ENCODE results near the gene PTPN11.
"Not testable (repeated sequence)": the region's sequence is repeated elsewhere in the genome, so short reads cannot be mapped to it uniquely, and the experiment has no call there.

PTPN11 gene

DNA sequence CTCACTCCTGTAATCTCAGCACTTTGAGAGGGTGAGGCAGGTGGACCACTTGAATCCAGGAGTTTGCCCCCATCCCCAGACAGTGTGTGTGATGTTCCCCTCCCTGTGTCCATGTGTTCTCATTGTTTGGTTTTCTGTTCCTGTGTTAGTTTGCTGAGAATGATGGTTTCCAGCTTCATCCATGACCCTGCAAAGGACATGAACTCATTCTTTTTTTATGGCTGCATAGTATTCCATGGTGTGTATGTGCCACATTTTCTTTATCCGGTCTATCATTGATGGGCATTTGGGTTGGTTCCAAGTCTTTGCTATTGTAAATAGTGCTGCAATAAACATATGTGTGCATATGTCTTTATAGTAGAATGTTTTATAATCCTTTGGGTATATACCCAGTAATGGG lies 38.4 kb downstream of the PTPN11 start:
- not testable (repeated sequence) for DNase-seq

DNA sequence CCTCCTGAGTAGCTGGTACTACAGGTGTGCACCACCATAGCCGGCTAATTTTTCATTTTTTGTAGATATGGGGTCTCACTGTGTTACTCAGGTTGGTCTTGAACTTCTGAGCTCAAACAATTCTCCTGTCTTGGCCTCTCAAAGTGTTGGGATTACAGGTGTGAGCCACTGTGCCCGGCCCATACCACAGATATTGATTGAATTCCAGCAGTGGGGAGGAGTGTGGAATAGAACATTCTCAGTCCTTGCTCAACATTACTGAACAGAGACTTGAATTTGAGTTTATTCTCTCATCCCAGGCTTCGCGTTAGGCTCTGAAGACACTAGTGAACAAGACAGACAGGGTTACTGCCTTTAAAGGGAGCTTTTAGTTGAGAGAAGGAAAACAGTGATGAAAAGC lies 39.6 kb downstream of the PTPN11 start:
- no peak for DNase-seq

DNA sequence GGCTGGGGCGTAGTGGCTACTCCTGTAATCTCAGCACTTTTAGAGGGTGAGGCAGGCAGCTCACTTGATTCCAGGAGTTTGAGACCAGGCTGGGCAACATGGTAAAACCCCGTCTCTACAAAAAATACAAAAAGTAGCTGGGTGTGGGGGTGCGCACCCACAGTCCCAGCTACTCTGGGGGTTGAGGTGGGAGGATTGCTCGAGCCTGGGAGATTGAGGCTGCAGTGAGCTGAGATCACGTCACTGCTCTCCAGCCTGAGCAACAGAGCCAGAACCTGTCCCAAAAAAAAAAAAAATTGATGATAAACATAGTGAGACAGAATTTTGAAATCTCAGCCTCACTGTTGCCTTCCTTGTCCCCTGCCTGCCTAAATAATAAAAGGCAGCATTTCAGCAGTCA lies 40.0 kb downstream of the PTPN11 start:
- DNase-seq = no peak

DNA sequence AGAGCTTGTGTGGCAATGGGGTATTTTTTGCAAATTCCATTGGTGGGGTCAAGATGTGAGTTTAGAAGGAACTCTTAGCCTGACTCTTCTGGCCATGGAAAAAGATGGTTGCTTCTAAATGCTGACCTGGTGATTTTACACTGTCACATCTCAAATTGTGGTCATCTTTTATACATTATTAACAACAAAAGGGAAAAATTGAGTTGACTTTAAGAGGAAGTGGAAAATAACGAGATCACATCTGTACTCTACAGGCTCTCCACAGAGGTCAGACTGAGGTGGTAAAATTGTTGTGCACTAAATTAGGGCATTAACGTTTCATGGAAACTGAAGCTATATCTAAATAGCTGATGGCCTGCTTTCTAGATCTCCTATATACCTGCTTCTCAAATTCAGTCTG lies 44.7 kb downstream of the PTPN11 start:
- no peak for DNase-seq

DNA sequence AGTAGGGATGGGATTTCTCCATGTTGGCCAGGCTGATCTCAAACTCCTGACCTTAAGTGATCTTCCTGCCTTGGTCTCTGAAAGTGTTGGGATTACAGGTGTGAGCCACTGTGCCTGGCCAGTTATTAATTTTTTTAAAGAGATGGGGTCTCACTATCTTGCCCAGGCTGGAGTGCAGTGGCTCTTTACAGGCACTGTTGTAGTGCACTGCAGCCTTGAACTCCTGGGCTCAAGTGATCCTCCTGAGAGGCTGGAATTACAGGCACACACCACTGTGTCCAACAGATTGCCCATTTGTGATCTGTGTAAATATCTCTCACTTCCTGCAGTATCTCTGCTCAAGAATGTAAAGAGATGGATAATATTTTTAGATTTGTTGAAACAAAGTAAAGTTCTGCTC lies 45.9 kb downstream of the PTPN11 start:
- DNase-seq = no peak

DNA sequence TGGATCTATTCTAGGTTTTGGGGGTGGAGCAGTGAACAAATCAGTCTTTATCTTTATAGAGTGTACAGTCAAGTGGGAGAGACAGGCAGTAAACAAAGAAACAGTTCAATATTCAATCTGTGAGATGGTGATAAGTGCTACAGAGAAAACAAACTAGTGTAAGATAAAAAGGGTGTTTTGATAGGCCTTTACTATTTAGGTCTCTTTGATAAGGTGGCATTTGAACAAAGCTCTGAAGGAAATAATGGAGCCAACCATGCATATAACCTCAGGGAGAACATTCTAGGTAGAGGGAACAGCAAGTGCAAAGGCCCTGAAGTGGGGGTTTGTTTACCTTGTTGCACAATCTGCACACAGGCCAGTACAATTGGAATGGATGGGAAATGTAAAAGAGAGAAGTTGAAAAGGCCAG lies 47.3 kb downstream of the PTPN11 start:
- no peak for DNase-seq

DNA sequence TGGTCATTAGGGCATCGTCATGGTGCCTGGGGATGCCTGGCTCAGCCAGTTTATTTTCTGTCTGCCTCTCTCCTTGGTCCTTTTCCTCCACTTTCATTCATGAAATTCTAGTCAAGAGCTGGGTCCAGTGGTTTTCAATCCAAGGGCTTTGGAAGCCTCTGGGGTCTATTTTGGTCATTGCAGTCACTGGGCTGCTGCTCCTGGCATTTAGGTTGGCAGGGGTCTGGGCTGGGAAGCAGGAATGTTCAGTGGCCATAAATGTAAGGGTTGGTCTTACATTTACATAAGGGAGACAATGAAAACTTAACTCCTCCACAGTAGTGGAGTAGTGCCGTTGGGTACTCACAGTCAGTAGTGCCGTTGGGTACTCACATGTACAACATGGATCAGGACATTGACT lies 48.1 kb downstream of the PTPN11 start:
- no peak for DNase-seq

DNA sequence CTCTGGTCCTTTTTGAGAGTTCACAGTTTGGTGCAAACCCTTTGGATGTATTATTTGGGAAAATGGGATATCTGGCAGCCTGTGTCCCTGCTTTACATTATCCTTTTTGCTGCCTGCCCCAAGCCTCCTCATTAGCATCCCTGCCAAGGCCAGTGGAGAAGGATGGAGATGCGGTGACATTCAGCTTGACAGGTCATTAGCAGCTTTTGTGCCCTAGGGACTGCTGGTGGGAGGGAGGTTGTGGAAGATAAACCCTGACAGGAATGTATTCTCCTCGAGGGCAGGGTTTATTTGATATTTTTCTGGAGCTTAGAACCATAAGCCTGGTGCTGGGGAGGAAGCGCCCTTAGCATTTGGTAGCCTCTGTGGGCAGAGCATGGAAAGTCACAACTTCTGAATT lies 49.3 kb downstream of the PTPN11 start:
- no peak for DNase-seq

DNA sequence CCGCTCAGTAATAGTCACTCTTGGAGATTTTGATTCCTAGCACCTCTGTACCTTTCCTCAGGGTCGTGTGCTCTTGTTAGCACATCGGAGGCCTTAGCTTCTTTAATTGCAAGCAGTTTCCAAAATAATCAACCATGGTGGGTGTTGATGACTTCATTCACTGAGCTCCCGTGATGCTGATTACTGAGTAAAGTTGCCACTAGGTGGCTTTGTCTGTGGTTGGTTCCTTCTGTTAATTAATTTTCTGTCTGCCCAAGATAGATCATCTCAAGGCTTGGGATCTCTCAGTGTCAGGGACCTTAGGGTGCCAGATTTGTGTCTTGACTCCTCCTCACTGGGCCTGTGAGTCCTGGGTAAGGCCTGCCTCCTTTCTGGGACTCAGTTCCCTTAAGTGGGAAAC lies 54.3 kb downstream of the PTPN11 start:
- DNase-seq = peak; percentile 37

DNA sequence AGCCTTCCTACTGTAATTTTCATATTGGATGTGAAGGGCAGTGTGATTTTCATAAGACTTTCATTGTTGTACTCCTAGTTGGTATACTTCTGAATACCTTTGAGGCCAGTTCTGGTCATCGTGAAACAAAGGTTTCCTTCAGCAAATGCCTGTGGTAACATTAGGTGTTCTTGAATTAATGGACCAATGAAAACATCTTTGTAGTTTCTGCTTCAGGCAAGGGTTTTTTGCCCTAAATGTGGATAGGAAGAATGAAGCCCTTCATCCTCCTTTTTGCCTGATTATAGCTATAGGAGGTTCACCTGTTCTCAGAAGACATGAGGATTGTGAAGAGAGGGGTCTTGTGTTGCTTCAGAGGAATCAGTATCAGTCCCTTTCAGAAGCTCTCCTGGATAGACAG lies 60.7 kb downstream of the PTPN11 start:
- no peak for DNase-seq

DNA sequence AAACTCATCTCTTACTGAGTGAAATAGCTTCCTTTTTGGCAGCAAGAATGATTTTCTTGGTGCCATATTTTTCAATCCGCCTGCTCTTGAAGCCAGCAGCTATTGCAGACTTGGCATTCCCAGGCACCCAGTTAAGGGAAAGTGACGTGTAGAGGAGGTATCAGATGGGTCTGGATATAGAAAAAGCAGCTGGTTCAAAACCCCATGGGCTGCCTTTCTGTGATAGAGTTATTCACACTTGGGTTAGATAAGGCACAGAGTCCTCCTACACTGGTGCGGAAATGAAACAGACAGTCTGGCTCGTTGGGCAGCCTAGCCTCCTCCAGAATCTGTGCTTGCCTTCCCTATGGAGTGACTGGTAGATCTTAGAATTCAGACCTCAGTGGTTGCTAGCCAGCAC lies 62.2 kb downstream of the PTPN11 start:
- no peak for DNase-seq

DNA sequence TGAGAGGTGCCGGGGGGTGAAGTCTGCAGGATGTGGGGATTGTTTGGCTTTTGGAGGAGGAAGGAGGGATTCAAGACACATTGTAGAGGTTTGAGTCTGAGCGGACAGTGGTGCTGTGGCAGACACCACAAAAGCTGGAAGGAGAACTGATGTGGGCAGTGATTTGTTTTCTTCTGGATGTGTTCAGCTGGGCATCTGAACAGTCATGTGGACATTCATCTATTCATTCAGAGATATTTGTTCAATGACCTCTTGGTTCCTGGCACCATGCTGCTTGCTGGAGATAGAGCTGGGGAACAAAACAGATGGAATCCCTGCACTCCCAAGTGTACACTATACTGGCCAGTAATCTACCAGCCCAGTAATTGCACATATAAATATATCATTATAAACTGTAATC lies 64.0 kb downstream of the PTPN11 start:
- no peak for DNase-seq

DNA sequence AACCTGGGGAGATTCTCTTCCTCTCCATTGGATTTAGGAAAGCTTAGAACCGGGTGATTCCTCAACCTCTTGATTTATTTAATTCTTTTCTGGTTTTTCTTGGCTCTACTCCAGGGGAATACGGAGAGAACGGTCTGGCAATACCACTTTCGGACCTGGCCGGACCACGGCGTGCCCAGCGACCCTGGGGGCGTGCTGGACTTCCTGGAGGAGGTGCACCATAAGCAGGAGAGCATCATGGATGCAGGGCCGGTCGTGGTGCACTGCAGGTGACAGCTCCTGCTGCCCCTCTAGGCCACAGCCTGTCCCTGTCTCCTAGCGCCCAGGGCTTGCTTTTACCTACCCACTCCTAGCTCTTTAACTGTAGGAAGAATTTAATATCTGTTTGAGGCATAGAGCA lies 67.6 kb downstream of the PTPN11 start:
- DNase-seq = no peak

DNA sequence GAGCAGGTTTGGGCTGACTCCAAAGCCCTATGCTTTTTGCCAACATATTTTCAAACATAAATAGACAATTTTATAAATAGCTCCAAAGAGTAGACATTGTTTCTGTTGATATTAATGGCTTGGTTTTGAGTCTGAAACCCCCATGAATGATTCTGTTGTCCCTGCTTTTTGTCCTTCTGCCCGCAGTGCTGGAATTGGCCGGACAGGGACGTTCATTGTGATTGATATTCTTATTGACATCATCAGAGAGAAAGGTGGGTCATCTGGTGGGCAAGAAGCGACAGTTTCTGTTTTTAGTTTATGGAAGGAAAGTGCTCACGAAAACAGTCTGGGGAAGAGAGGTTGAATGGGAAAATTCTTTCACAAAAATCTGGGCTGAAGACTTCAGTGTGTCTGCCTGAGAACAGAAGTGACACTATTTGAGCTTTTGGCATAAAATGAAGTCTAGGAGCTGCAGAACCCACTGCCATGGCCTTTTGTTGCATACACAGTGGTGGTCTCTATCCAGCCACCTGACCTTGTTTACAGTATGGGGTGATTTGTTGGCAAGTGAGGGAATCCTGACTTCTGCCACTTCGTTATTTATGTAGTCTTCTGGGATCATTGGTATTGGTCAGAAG lies 69.6 kb downstream of the PTPN11 start:
- no peak for DNase-seq

DNA sequence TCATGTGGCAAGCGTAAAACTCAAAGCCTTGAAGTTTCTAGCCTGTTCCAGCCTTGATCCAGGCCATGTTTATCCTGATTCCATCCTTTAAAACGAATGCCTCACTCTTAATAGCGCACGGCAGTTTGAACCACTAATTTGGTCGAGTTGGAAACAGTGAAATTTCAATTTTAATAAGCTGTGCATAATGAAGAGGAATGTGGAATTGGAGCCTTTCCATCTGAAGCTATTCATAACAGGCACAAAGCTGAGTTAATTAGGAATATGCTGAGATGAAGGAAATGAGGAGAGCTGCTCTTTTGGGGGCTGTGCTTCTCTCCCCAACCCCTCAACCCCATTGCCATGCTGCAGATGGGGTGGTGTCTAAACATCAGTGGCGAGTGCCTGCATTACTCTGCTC lies 70.7 kb downstream of the PTPN11 start:
- DNase-seq = no peak

DNA sequence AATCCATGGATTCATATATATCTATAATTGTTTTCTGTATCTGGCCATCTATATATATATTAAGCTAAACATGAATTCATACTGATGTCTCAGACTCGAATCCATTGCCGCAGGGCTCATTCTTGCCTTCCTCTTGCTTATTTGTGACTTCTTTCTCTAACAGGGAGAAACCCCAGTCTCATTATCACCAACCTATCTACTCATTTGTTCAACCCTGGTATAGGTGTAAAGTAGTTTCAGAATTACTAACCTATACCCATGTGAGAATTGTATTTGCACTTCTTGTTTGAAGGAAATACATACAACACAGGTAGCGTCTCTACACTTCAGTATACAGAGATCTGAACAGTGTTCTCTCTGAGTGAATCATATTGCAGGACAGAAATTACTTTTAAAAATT lies 77.7 kb downstream of the PTPN11 start:
- DNase-seq = no peak

DNA sequence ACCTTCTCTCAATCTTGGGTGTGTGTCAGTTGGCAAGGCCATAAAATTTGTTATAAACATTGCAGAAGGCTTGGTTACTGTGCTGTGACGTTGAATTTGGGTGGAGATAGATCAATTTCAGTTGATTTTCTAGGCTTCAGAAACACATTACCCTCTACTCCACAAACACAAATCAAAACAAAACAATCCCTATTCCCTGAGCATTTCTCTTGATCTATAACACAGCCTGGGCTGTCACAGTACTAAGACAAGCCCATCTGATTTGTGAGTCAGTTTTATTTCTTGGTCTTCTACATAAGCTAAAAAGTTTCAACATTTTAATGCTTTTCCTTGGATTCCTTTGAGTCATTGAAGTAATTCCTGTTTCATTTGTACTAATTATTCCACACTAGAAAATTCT lies 79.8 kb downstream of the PTPN11 start:
- no peak for DNase-seq

DNA sequence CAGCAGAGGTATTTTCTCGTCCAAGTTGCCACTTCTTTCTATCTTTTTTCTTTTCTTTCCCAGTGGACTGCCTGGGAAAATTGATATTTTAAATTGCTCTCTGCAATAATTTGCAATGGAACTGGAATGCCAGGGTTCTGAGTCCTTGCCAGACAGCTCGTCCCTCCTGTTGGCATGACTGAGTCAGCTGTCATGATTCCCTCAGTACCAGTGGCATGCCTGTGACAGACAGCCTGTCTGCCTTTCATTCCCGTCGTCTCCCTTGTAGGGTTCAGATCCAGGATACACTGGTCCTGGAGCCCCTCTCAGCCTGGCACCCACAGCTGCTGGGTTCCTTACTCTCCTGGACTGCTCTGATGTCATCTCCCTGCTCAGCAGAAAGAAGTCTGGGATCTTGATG lies 84.8 kb downstream of the PTPN11 start:
- no peak for DNase-seq

DNA sequence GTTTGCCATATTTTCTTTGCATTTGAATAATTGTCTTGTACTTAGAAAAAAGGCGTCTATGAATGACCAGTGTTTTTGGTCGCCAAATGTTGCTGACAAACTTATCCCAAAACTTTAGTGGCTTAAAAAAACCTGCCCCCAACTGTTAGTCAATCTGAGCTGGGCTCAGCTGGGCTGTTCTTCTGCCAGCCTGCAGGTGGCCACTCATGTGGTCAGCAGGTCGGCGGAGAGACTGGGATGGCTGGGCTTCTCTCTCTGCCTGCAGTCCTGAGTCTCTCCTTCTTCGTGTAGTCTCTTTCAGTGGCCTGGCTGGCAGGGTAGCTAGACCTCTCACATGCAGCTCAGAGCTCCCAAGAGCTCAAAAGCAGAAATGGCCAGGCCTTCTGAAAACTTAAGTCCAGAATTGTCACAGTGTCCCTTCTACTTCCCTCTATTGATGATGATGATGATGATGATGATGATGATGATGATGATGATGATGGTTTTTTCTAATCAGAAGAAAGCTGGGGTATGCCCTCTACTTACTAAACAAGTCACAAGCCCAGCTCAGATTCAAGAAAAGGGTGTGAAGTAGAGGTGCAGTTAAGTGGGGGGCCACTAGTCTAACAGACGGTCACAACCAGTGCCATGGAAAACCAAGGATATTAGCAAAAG lies 87.9 kb downstream of the PTPN11 start:
- DNase-seq = no peak

DNA sequence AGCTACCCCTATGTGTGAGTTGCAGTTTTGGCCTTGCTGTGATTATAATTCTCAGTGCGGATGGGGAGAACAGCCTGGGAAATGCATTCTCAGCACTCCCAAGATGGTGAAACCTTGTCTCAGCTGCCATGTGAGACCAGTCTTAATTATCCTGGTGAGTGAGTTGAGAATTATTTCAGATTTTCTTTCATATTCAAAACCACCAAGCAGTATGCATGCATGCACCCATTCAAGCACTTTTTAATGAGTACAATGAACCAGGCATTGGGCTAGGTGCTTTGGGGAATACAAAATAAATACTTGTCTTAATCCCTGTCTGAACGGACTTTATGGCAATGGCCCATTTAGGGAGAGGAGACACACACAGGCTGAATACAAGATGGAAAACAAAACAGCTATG lies 94.7 kb downstream of the PTPN11 start:
- DNase-seq = no peak

DNA sequence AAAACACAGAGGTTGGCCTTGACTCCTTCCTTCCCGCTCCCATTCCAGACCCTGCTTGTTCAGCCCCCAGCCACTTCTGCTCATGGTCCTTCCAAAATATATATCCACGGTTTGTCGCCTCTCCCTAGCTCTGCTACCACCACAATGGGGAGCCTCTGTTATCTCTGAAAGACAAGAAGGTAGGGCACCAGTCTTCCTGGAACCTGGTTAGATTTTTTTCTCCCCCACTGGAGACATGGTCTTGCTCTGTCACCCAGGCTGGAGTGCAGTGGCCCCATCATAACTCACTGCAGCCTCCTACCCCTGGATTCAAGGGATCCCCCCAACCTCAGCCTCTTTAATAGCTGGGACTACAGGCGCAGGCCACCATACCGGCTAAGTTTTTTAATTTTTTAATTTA lies 95.7 kb downstream of the PTPN11 start:
- DNase-seq = no peak

DNA sequence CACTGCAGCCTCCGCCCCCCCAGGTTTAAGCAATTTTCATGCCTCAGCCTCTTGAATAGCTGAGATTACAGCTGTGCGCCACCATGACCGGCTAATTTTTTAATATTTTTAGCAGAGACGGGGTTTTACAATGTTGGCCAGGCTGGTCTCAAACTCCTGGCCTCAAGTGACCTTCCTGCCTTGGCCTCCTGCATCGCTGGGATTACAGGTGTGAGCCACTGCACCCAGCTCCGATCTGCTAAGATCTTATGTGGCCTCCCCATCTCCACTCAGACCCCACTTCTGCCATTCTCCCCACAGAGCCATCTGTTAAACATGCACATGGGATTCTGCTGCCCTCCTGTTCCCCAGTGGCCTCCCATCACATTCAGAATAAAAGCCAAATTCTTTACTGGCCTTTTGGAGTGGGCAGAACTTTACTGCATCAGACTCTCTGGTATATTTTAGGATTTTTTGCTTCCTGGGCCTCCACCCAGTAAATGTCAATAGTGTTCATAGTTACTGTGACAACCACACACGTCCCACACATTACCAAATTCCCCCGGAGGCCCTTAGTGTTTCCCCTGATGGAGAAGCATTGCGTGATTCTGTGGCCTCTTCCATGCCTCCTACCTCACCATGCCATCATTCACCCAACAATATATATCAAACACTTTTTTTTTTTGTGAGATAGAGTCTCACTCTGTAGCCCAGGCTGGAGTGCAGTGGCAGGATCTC lies 96.3 kb downstream of the PTPN11 start:
- DNase-seq = no peak

DNA sequence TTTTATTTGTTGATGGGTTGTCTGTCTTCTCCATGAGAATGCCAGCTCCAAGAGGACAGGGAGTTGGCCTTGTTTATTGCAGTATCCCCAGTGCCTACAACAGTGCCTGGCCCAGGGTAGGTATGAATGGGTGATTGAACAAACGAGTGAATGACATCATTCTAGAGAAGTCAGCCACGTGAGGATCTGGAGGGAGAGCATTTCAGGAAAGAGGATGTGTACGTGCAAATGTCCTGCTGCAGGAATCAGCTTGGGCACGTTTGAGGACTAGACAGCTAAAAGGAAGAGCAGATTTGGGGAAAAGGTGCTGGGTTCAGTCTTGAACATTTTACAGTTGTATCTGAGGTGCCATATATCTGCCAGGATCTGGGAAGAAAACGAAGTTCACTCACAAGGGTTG lies 97.1 kb downstream of the PTPN11 start:
- no peak for DNase-seq

DNA sequence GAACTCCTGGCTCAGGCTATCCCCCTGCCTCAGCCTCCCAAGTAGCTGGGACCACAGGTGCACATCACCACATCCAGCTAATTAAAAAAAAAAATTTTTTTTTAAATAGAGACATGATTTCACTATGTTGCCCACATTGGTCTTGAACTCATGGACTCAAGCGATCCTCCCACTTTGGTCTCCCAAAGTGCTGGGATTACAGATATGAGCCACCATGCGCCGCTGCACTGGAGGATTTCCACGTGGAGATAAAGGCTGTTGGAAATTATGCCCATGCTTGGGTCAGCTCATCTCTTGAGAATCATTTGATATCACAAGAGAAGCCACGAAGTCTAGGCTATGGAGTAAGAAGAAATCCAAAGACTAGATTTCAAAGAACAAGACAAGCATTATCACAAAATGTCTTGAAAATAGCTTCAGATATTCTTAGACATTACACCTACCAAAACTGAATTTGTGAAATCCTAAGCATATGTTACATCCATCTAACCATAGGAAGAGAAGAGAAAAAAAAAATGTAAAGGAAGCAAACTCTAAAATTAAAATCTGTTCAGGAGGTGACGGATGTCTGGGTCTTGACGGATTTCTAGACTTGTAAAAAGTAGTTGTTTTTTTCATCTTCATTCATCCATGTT lies 99.1 kb downstream of the PTPN11 start:
- no peak for DNase-seq
